ENCODE results near the gene FAM25C. TPM values are rescaled to one million over a fixed set of nuclear protein-coding genes. Genes with fewer than 3 reads are reported as not detected.
"Not testable (repeated sequence)": the region's sequence is repeated elsewhere in the genome, so short reads cannot be mapped to it uniquely, and the experiment has no call there.

FAM25C gene
- polyA plus RNA-seq, 5 donors, result not detected

- DNase-seq, result not testable (repeated sequence)
Measured at GRCh38 chr10:47959677-47960076, 39.9 kb downstream of the FAM25C start.

GRCh38 chr10:47957158-47957557, 42.4 kb downstream of the FAM25C start:
- DNase-seq, result not testable (repeated sequence)

GRCh38 chr10:47947424-47947823, 52.2 kb downstream of the FAM25C start:
- not testable (repeated sequence) for DNase-seq

Other genes with a start within 250 kb of the FAM25C start
- 10 to 100 TPM in 1 of 5 donors, 1 to 10 TPM in 4; 2.2 to 16.2 (median 7.1) TPM for gene SYT15B, start 236.2 kb downstream of the FAM25C start, polyA plus RNA-seq (ENCODE audit: insufficient read depth in 1 of 5, insufficient read length in 5 of 5, low replicate concordance in 1 of 5)
- gene NPY4R2, start 81.1 kb downstream of the FAM25C start, polyA plus RNA-seq (ENCODE audit: insufficient read depth in 1 of 5, insufficient read length in 5 of 5, low replicate concordance in 1 of 5), result under 1 TPM in 3 of 5 donors, not detected in 2; 0.19 to 0.55 (median 0.48) TPM

All from right lung (tissue), 5 donors.